HEK293 (cell line): Measurements from ENCODE around the gene SSBP2.

Experiments used
- CTCF ChIA-PET: fragments of 350-600 bp; formaldehyde crosslinking; extraction: SDS; loops from one replicate; lab custom pipeline; 2021; ENCODE audit warnings: antibody characterized with exemption; lab: Yijun Ruan, JAX
- POLR2A ChIA-PET: fragments of 300-600 bp; formaldehyde crosslinking; extraction: SDS; loops from one replicate; lab custom pipeline; 2020; ENCODE audit warnings: antibody characterized with exemption, inconsistent platforms; lab: Yijun Ruan, JAX
- H3K27ac ChIP-seq: fragments of 200-500 bp; sonication (Bioruptor generic); 2 replicates; pipeline ENCODE4 v1.5.1; 2014; ENCODE audit warnings: low read depth, low read length, control low read depth, inconsistent platforms; ENCODE audit errors: extremely low read depth
- H3K36me3 ChIP-seq, 2 experiments: fragments of 200-500 bp in 1 of 2; sonication (Bioruptor generic) in 1 of 2; 1 replicate in 1 of 2; 2 replicates in 1 of 2; pipeline ENCODE4 v1.5.1; 2014 to 2017; ENCODE audit warnings: inconsistent platforms in 2 of 2, low read length in 2 of 2; ENCODE audit not compliant: control insufficient read depth in 2 of 2, insufficient read depth in 1 of 2
- H3K4me1 ChIP-seq: fragments of 200-500 bp; sonication (Bioruptor generic); 2 replicates; pipeline ENCODE4 v1.5.1; 2014; ENCODE audit warnings: mild to moderate bottlenecking, low read length, inconsistent platforms; ENCODE audit not compliant: control insufficient read depth, insufficient read depth
- H3K4me3 ChIP-seq: 2 replicates; pipeline ENCODE4 v1.5.1; 2011; ENCODE audit warnings: low read depth, mild to moderate bottlenecking, control low read depth, low read length, moderate library complexity
- H3K9me3 ChIP-seq: fragments of 200-500 bp; sonication (Bioruptor generic); 2 replicates; pipeline ENCODE4 v1.5.1; 2014; ENCODE audit warnings: low read depth, low read length, inconsistent platforms; ENCODE audit not compliant: control insufficient read depth, insufficient read depth
- AEBP2 ChIP-seq: fragments of 450-650 bp; formaldehyde crosslinking; IDR thresholded peaks from 2 replicates; pipeline ENCODE4 v1.5.1; 2016; ENCODE audit warnings: missing biosample characterization, missing genetic modification characterization, borderline replicate concordance
- BCL6B ChIP-seq: fragments of 450-650 bp; formaldehyde crosslinking; IDR thresholded peaks from 2 replicates; pipeline ENCODE4 v1.5.1; 2017; ENCODE audit warnings: missing biosample characterization, missing genetic modification characterization
- HIC1 ChIP-seq: fragments of 450-650 bp; formaldehyde crosslinking; IDR thresholded peaks from 2 replicates; pipeline ENCODE4 v1.5.1; 2016; ENCODE audit warnings: missing biosample characterization, missing genetic modification characterization
- IKZF3 ChIP-seq: fragments of 450-650 bp; IDR thresholded peaks from 2 replicates; pipeline ENCODE4 v1.5.0; 2018; ENCODE audit warnings: missing biosample characterization, mild to moderate bottlenecking, missing genetic modification characterization, moderate library complexity
- KLF16 ChIP-seq: fragments of 450-650 bp; formaldehyde crosslinking; IDR thresholded peaks from 2 replicates; pipeline ENCODE4 v1.5.1; 2017; ENCODE audit warnings: missing biosample characterization, missing genetic modification characterization
- MZF1 ChIP-seq: fragments of 450-650 bp; formaldehyde crosslinking; IDR thresholded peaks from 2 replicates; pipeline ENCODE4 v1.5.1; 2017; ENCODE audit warnings: missing biosample characterization, missing genetic modification characterization, borderline replicate concordance
- SETDB1 ChIP-seq: IDR thresholded peaks from one replicate; pipeline ENCODE4 v1.6.1; 2017; ENCODE audit warnings: mild to moderate bottlenecking, low read length, moderate library complexity, mixed read lengths; ENCODE audit not compliant: insufficient read length
- TRIM28 ChIP-seq: IDR thresholded peaks from 2 replicates; pipeline ENCODE4 v1.6.1; 2011; ENCODE audit warnings: low read length, control low read depth, borderline replicate concordance
- ZBTB21 ChIP-seq: fragments of 450-650 bp; formaldehyde crosslinking; IDR thresholded peaks from 2 replicates; pipeline ENCODE4 v1.5.1; 2017; ENCODE audit warnings: missing biosample characterization, missing genetic modification characterization
- ZBTB26 ChIP-seq: fragments of 450-650 bp; formaldehyde crosslinking; optimal IDR thresholded peaks from 2 replicates; pipeline ENCODE3; 2016; ENCODE audit warnings: missing biosample characterization, mild to moderate bottlenecking, missing genetic modification characterization
- ZFP69B ChIP-seq: fragments of 450-650 bp; formaldehyde crosslinking; IDR thresholded peaks from 2 replicates; pipeline ENCODE4 v1.5.1; 2016; ENCODE audit warnings: missing biosample characterization, missing genetic modification characterization
- ZNF138 ChIP-seq: fragments of 450-650 bp; formaldehyde crosslinking; IDR thresholded peaks from 2 replicates; pipeline ENCODE4 v1.5.1; 2016; ENCODE audit warnings: missing biosample characterization, missing genetic modification characterization, borderline replicate concordance
- ZNF239 ChIP-seq: fragments of 450-650 bp; formaldehyde crosslinking; IDR thresholded peaks from 2 replicates; pipeline ENCODE4 v1.5.1; 2016; ENCODE audit warnings: missing biosample characterization, missing genetic modification characterization
- ZNF24 ChIP-seq: fragments of 450-650 bp; formaldehyde crosslinking; IDR thresholded peaks from 2 replicates; pipeline ENCODE4 v1.5.1; 2016; ENCODE audit warnings: missing biosample characterization, missing genetic modification characterization
- ZNF26 ChIP-seq: fragments of 450-650 bp; formaldehyde crosslinking; IDR thresholded peaks from 2 replicates; pipeline ENCODE4 v1.5.1; 2016; ENCODE audit warnings: missing biosample characterization, missing genetic modification characterization
- ZNF266 ChIP-seq: fragments of 450-650 bp; formaldehyde crosslinking; IDR thresholded peaks from 2 replicates; pipeline ENCODE4 v1.5.1; 2016; ENCODE audit warnings: missing biosample characterization, missing genetic modification characterization, low read depth
- ZNF280D ChIP-seq: fragments of 450-650 bp; formaldehyde crosslinking; IDR thresholded peaks from 2 replicates; pipeline ENCODE4 v1.5.1; 2016; ENCODE audit warnings: missing biosample characterization, missing genetic modification characterization
- ZNF302 ChIP-seq: fragments of 450-650 bp; formaldehyde crosslinking; IDR thresholded peaks from 2 replicates; pipeline ENCODE4 v1.5.1; 2016; ENCODE audit warnings: missing biosample characterization, missing genetic modification characterization, low read depth
- ZNF341 ChIP-seq: fragments of 450-650 bp; formaldehyde crosslinking; IDR thresholded peaks from 2 replicates; pipeline ENCODE4; 2016; ENCODE audit warnings: low read depth, missing biosample characterization, missing genetic modification characterization
- ZNF555 ChIP-seq: fragments of 450-650 bp; formaldehyde crosslinking; conservative IDR thresholded peaks from 2 replicates; pipeline ENCODE4 v1.5.1; 2017; ENCODE audit warnings: missing biosample characterization, mild to moderate bottlenecking, missing genetic modification characterization, inconsistent platforms
- ZNF561 ChIP-seq: fragments of 450-650 bp; IDR thresholded peaks from 2 replicates; pipeline ENCODE4 v1.5.1; 2018; ENCODE audit warnings: missing biosample characterization, missing genetic modification characterization, borderline replicate concordance
- ZNF76 ChIP-seq: fragments of 450-650 bp; formaldehyde crosslinking; IDR thresholded peaks from 2 replicates; pipeline ENCODE4; 2016; ENCODE audit warnings: low read depth, missing biosample characterization, missing genetic modification characterization, borderline replicate concordance
- ZNF768 ChIP-seq: fragments of 450-650 bp; formaldehyde crosslinking; IDR thresholded peaks from 2 replicates; pipeline ENCODE4 v1.5.1; 2018; ENCODE audit warnings: missing biosample characterization, mild to moderate bottlenecking, missing genetic modification characterization
- ZNF776 ChIP-seq: fragments of 450-650 bp; formaldehyde crosslinking; IDR thresholded peaks from 2 replicates; pipeline ENCODE4 v1.5.0; 2017; ENCODE audit warnings: missing biosample characterization, missing genetic modification characterization, borderline replicate concordance

Gene SSBP2

GRCh38 chr5:81700166-81700565 lies 50.7 kb downstream of the SSBP2 start:
- H3K4me1 ChIP-seq: no peaks in the 10 kb centered on the region
- ChIA-PET CTCF (no interaction called here), POLR2A (no interaction called here)
- no peaks in the 10 kb centered on the region for H3K36me3 ChIP-seq
- TF ChIP-seq ZNF26 (no peak), ZNF138 (no peak), KLF16 (no peak), ZNF561 (tag by site-specific recombination) (no peak), ZNF302 (no peak), ZNF341 (tag by site-specific recombination) (no peak), ZNF776 (tag by site-specific recombination) (no peak), ZFP69B (tag by site-specific recombination) (no peak), AEBP2 (tag by site-specific recombination) (no peak), TRIM28 (no peak), ZNF239 (no peak), ZNF555 (tag by site-specific recombination) (no peak), SETDB1 (no peak), ZNF76 (tag by site-specific recombination) (no peak), ZNF24 (no peak), HIC1 (tag by site-specific recombination) (no peak), BCL6B (no peak), IKZF3 (tag by site-specific recombination) (no peak), ZNF266 (no peak)
- TF ChIP-seq, all 188 proteins: peak for 0
- Histone ChIP-seq H3K4me3 (no peak overlapping the region), H3K27ac (no peak overlapping the region), H3K9me3 (no peaks in the 10 kb centered on the region)

GRCh38 chr5:81698813-81699212 lies 52.1 kb downstream of the SSBP2 start:
- Histone ChIP-seq H3K36me3 (no peaks in the 10 kb centered on the region), H3K4me3 (no peak overlapping the region), H3K9me3 (no peaks in the 10 kb centered on the region), H3K27ac (no peak overlapping the region), H3K4me1 (no peaks in the 10 kb centered on the region)
- no peak for TF ChIP-seq ZBTB21 (tag by site-specific recombination)
- no peak for TF ChIP-seq ZNF280D
- TF ChIP-seq MZF1 (tag by site-specific recombination): no peak
- TF ChIP-seq ZNF768: no peak
- no peak for TF ChIP-seq ZBTB26 (tag by site-specific recombination)
- ChIA-PET CTCF (no interaction called here), POLR2A (no interaction called here)
